KG1 (cell line): Measurements from ENCODE around the gene BEST1.
"Not testable (repeated sequence)": the region's sequence is repeated elsewhere in the genome, so short reads cannot be mapped to it uniquely, and the experiment has no call there.

Experiments
- DNase-seq: peaks from one replicate; lab custom pipeline; 2025; lab: John Stamatoyannopoulos, UW

BEST1 gene

DNA sequence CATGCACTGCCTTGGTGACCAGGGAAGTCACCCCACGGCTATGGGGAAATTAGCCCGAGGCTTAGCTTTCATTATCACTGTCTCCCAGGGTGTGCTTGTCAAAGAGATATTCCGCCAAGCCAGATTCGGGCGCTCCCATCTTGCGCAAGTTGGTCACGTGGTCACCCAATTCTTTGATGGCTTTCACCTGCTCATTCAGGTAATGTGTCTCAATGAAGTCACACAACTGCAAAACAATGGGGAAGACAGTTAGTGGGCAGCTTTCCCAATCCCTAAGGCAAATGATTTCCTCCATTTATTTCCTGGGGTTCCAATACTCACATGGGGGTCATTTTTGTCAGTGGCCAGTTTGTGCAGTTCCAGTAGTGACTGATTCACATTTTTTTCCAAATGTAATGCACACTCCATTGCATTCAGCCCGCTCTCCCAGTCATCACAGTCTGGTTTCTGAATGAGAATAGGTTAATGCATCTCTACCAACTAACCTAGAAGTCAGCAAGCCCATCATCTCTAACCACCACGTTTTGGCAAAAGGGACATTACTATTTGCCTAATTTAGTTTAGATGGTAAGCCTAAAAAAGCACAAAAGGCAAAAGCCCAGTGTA, 14.6 kb downstream of the BEST1 start:
- not testable (repeated sequence) for DNase-seq

DNA sequence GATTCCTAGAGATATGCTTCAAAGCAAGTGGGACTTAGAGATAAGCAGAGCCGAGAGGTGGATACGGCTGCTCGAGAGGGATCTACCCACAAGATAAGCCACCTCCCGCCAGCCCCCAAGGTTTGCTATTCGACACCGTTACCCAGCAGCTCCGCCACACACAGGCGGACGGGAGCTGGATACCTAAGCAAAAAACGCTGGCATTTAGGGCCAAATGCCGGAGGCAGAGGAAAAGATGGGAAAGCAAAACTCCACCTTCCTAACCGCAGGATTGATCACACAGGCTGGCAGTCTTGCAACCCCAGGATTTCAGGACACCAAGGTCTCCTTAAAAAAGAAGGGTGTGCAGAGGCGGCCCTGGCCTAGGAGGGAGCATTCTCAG, 16.6 kb downstream of the BEST1 start:
- DNase-seq, result no peak

DNA sequence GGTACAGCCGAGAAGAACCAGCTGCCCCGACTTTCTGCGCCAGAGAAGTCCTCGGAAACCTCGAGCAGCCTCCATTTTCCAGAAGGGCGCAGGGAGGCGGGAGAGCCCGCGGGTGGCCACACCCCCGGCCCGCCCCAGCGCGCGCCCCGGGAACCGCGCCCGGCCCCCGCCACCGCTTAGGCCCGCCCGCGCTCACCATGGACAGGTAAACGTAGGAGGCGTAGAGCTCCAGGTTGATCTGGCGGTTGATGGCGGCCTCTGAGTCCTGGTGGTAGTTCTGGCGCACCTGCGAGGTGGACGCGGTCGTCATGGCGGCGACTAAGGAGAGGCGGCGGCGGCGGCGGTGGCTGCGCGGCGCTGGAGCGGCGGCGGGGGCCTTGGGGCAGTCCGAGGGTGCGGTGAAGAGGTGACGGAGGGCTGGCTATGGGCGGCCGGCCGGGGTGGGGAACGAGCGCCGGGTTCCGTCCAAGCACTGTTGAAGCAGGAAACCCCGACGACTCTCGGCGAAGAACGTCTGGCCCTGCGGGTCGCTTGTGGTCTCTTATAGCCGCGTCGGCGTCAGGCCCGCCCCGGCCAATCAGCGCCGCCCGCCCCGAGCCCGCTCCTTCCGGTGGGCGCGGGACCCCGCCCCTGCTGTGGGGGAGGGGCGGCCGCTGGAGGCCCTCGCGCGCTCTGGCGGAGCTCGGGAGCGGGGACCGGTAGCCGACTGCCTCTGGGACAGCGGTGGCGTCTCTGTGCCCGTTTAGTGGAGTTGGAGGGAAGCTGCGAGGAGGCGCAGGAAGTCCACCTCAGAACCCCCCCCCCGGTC, 17.2 kb downstream of the BEST1 start, which contains the start of gene FTH1:
Gene FTH1 (minus strand): TSS at position 519 of the 808 bp plus-strand sequence. CDS start 209 bp downstream, at position 310.
- DNase-seq, result peak; percentile 94

DNA sequence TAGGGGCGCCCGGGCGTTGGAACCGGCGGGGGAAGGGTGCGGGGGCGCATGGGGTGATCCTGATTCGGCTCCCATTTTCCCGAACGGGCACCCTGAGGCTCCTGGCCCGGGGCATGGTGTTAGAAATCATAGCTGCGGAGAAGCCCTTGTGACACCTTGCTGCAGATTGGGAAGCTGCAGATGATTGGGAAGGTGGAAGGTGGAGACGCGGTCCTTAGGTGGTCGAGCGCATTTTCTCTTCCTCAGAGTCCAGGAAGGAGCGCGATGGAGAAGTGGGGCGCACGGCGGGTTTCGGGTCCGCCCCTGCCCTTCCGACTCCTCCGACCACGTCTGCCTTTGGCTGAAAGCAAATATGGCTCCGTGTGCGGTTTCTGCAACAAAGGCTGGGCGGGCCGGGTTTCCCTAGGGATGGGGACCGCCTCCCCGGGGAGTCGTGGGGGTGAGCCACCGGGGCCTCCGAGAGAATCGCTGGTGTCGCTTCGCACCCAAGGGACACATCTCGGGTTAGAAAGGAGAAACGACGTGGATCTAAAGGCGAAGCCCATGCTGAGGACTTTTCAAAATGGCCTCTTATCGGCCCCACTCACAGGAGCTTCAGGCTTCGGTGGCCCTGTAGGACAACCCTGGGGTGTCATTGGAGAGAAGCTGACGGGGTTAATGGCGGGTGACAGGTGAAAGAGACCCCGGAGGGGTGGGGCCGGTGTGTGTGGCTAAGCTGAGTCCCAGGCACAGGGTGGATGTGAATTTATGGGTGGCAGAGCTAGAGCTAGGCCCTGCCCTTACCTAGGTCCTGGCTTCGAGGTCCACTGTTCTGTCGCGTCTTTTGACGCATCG, 18.0 kb downstream of the BEST1 start:
- DNase-seq, result peak; percentile 88

DNA sequence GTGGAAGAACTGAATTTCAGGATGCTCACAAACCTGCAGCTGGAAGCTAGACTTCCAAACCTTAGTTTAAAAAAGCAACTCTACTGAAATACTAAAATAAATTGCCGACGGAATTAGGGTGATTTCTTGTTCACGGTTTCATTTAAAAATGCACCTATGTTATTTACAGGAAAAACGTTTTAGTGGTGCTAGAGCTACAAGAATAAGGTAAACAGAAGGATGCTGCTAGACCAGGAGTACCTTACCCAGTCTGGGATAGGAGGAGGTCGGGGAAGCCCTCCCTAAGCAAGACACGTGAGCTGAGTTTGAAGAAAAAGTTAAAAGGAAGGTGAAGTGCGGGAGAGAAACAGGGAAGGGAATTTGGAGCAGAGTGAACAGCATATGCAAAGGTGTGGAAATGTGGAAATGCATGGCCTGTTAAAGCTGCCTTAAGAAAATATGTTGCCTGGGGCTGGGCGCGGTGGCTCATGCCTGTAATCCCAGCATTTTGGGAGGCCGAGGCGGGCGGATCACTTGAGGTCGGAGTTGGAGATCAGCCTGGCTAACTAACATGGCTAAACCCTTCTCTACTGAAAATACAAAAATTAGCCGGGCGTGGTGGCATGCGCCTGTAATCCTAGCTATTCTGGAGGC, 18.7 kb downstream of the BEST1 start:
- no peak for DNase-seq

DNA sequence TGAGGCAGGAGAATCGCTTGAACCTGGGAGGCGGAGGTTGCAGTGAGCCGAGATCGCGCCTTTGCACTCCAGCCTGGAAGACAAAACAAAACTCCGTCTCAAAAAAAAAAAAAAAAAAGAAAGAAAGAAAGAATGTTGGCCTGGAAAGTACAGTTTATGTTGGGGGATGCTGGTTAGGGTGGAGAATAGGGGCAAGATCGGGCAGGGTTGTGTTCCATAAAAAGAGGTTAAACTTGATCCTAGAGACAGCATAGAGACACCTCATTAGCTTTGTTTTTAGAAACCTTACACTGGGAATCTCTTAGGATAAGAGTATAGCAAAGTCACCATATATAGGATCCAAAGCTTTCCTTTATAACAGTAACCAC, 19.2 kb downstream of the BEST1 start:
- no peak for DNase-seq

DNA sequence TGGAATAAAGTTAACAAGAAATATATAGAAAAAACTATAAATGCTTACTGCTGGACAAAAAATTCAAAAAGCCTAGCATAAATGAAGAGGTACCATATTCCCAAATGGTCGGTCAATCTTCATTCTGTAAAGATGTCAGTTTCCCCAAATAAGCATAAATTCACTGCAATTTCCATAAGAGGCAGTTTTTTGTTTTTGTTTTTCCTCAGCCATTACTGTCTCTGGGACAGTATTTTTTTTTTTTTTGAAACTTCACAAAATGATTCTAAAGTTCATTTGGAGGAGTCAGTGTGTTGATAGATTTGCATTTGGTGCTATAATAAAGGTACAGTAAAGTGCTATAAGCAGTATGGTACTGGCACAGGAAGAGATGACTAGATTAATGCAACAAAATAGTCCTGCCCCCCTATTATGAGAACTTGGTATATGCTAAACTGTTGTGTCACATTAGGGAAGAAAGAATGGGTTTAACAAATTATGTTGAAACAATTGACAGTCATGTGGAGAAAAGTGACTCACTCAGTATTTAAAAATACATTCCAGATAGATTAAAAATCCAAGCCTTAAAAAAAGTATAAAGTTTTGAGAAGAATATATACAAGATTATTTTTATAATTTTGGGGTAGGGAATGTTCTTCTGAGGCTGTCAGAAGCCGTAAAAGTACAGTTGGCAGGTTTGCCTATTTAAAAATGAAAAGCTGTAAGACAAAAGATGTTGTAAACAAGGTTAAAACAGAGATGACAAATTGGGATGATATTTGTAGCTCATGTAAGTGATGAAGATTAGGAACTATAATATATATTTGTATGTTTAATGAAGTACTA, 19.9 kb downstream of the BEST1 start:
- peak; percentile 33 for DNase-seq

DNA sequence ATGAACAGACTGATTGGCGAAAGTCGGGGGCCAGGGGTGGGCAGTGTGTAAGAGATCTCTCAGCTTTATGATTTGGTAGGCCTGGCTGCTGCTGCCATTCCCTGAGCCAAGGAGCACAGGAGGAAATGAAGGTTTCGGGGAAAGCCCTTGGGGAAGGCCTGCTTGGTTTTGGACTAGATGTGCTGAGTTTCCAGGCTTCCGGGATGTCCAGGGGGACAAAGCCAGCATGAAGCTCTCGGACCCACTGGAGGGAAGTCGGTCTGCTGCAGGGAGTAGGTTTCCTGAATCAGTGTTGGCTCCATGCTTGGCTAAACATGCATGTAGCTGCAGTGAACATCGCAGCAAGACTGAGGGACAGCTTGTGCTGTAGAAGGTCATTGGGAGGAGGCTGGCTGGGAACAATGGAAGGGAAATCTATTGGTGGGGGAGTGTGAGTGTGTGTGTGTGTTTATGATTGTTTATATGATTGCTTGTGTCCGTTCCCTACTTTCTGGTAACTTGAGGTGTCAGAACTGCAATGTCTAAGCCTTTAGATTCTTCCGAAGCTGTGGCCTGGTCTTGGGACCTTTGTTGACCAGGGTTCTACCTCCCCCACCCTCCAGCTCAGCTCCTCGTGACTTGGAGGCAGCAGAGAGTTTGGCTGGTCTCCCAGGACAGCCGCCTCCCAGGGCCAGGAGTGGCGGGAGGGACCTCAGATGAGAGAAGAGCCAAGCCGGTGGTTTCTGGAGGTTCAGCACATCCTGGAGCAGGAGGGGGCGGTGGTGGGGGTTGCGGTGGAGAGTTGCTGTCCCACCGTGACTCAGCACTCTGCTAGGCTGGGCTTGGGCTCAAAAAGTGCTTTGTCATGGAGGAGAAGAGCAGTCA, 21.3 kb downstream of the BEST1 start:
- DNase-seq, result peak; percentile 92

DNA sequence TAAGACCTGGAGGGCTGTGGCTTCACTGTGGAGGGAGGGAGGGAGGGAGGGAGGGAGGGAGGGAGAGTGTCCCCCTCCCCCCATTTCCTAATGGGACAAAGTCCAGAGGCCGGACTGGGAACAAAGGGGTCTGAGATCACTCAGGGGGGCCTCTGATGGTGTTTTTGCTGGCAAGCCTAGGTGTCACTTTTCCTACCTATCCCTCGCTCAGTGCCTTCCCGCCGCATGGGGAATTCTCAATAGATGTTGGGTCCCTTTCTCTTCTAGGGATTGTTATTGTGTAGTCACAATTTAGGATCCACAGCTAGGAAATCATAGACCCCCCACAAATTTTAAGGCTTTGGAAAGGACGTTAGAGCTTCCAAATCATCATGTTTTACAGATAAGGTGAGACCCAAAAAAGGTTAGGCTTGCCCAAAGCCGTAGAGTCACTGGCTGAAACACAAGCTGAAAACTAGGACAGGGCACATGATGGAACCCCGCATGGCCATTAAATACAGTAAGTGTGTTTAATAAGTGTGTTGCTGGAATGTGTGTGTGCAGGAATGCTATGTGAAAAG, 22.0 kb downstream of the BEST1 start:
- DNase-seq, result no peak

DNA sequence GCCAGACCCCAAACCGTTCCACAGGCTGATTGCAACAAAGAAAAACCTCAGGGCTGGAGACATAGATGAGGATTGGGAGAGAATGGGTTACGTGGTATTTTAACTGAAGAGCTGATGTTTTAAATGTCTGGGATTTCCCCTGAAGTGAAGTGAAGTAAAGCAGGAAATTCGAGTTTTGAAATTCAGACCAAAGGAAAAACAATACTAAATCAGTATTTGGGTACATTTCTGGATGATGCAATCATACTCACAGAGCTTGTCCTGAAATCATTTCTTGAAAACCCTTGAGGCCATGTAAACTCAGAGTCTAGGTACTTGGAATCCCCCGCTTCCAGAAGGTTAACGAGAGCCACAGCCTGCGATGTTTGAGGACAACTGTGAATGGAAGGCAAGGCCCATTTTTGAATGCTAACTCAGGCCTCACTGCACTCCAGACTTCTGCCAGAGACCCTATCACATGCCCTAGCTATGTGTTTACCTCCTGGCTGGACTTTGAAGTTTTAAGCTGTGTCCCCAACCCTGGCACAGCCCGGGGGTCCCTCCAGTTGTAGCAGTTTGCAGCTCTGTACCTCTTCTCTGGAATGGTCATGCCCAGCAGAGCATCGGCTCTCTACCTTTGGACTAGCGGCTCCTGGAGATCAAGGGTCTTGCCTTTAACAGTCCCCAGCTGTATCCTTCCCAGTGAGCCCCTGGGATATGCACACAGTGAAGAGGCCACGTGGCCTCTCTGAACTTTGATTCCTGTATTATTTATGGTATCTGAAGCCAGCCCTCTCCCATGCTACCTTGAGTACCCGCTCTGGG, 22.7 kb downstream of the BEST1 start:
- no peak for DNase-seq

DNA sequence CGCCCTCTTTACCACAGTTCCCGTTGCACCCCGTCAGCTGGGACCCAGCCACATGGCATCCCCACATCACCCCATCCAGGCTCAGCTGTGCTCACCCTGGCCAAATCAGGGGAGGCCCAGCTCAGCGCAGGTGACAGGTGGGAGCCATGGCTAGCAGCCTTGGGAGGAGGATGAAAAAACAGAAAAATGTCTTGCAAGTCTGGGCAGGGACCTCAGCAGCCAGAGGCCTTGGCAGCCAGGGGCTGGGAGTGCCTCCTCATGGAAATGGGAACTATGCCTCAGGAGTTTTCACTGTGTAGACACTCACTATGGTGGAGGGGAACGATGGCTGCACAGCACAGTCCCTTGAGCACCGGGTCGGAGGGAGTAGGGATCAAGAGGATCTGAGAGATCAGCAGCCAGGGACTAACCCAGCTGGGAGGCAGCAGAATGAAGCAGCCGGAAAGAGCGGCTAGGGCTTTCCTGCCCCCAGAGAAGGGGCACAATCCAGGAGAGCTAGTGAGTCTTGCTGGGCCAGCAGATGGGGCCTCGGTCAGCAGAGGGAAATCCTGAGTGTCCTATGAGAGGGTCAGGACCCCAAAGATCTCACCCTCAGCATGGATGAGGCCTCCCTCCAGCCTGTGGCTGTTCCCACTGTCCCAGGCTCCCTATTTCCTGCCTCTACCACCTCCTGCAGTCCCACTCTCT, 23.5 kb downstream of the BEST1 start:
- DNase-seq, result no peak

DNA sequence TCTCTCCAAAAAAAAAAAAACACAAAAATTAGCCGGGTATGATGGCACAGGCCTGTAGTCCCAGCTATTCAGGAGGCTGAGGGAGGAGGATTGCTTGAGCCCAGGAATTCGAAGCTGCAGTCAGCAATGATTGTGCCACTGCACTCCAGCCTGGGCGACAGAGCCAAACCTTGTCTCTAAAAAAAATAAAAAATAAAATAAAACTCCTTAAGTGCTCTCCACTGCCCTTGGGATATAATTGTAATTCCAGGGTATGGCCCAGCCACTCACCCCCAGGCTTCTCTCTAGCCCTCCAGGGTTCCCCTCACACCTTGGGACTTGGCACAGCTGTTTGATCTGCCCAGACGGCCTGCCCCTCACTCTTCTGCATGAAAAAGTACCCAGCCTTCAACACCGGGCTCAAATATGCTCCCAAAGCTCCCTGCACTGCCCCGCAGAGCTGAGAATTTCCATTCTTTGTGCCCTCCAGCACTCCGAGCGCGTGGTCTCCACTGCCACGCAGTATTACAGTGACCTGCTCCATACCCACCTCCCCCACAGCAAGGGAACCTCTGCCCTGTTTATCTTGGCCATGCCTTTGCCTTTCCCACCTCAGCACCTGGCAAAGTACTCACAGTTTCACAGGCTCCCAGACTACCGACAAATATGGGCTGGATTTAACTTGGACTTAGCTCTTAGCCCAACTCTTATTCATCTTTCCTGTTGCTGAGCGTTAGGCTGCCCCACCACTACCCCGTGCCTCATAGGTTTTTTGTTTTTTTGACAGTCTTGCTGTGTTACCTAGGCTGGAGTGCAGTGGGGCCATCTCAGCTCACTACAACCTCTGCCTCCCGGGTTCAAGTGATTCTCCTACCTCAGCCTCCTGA, 24.8 kb downstream of the BEST1 start:
- DNase-seq, result no peak

DNA sequence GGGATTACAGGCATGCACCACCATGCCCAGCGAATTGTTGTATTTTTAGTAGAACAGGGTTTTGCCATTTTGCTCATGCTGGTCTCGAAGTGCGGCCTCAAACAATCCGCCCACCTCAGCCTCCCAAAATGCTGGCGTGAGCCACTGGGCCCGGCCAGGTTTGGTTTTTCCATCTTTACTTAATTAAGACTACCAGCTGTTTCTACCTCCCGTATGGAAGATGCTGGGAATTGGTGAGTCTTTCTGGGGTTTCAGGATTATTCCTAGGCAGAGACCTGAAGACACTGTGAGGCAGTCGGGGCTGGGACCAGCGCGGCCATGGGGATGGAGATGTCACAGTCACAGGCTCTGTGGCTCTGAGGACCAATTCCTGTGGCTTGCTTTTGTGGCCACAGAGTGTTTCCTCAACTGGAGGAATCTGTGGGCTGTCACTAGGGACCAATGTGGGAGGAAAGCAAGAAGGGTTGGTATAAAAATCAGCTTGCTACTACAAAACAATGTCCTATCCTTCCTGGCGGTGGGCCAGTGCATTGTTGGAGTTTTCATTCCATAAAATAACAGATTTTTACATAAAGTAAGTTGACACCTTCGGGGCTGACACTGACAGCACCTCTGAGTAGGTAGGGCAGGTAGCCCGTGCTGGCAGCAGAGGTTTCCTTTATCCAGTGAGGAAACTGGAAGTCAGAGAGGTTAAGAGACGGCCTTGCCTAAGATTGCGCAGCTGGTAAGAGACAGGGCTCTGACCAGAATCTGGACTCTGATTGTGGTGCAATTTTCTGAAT, 25.7 kb downstream of the BEST1 start:
- no peak for DNase-seq

DNA sequence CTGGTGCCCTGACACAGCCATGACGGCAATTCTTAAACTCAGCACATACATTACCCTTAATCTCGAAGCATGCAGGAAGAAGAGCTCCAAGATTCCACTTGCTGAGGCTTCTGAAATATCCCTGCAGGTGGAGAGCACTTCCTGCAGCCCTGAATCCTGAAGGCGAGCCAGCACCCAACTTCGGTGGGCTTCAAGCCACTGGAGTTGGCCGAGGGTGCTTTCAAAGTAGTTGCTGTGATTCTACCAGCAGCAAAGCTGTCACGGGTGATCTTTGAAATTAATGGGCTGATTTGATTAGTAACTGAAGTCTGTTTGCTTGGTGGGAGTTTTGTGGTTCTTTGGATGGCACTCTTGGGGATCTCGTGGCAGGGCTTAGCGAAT, 26.3 kb downstream of the BEST1 start:
- DNase-seq, result no peak

DNA sequence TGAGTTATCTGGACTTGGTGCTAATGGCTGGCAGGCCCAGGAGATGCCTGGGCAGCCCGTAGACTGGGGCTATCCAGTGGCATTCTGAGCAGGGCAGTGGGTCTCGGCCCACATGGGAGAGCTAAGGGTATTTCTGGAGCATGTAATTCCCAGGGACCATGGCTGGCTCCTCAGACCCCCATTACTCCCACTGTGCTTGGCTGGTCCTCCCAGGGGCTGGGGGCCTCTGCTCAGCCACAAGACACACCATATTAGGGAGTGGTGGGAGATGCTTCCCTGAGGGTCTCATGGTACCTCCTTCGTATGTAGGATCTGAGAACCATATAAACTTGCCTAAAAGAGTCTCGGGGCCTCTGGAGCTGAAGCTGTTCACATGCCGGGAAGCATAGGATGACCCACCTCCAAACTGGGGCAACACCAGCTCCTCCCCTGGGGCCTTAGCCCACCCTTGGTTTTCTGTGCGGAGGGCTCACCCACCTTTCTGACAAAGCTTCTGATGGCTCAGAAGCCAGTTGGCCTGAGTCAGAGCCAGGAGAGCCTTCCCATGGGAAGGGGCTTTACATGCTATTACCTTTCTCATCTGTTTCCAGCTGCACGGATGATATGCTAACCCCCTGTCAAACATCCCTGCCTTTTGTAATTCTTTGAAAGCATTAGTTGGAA, 26.8 kb downstream of the BEST1 start:
- no peak for DNase-seq
